Nucleus accumbens (tissue), 56 donors: Measurements from ENCODE around the gene EML3.
"Not testable (repeated sequence)": the region's sequence is repeated elsewhere in the genome, so short reads cannot be mapped to it uniquely, and the experiment has no call there.

Source experiments
- DNase-seq, 56 donors: peaks; one replicate each; lab custom pipeline; 2025; lab: John Stamatoyannopoulos, UW

The EML3 gene

GRCh38 chr11:62612366-62613290 lies at the start of gene EML3, which contains the start of gene ROM1:
EML3 (minus strand) TSS chr11:62612775; CDS start chr11:62612457, 318 bp downstream.
ROM1 (plus strand) TSS chr11:62613257; CDS start chr11:62613282, 25 bp downstream.
- DNase-seq: peak in 54 of 56 donors; percentile 45 to 95 (median 78)

GRCh38 chr11:62656796-62657429 lies 44.3 kb upstream of the EML3 start:
- no peak for DNase-seq

- DNase-seq: no peak
Observed at GRCh38 chr11:62654297-62654696, 41.7 kb upstream of the EML3 start.

GRCh38 chr11:62652161-62653006 lies 39.8 kb upstream of the EML3 start:
- DNase-seq: peak in 1 of 56 donors; percentile 44

GRCh38 chr11:62650283-62650682 lies 37.7 kb upstream of the EML3 start:
- DNase-seq: not testable (repeated sequence)

- no peak for DNase-seq
Observed at GRCh38 chr11:62649486-62649885, 36.9 kb upstream of the EML3 start.

GRCh38 chr11:62648967-62649364 lies 36.4 kb upstream of the EML3 start:
- no peak for DNase-seq

GRCh38 chr11:62648185-62648966 lies 35.8 kb upstream of the EML3 start:
- no peak for DNase-seq

GRCh38 chr11:62647609-62648005 lies 35.0 kb upstream of the EML3 start:
- DNase-seq: no peak

GRCh38 chr11:62646825-62647608 lies 34.4 kb upstream of the EML3 start:
- DNase-seq: peak in 5 of 56 donors; percentile 14 to 35 (median 19)

- peak; percentile 56 to 99 (median 96) for DNase-seq
Observed at GRCh38 chr11:62645946-62646824, 33.6 kb upstream of the EML3 start, which contains the start of gene GANAB. GANAB (minus strand) TSS chr11:62646613; CDS start chr11:62646599, 14 bp downstream.

- peak in 1 of 56 donors; percentile 16 for DNase-seq
Observed at GRCh38 chr11:62645671-62645945, 33.0 kb upstream of the EML3 start.

GRCh38 chr11:62644220-62644619 lies 31.6 kb upstream of the EML3 start:
- no peak for DNase-seq

GRCh38 chr11:62632492-62632891 lies 19.9 kb upstream of the EML3 start:
- no peak for DNase-seq

- DNase-seq: no peak
Observed at GRCh38 chr11:62627713-62628112, 15.1 kb upstream of the EML3 start.

- no peak for DNase-seq
Observed at GRCh38 chr11:62622476-62623089, 10.0 kb upstream of the EML3 start.
